Activated T-helper 1 cell treated with anti-CD3 and anti-CD28 coated beads, Interleukin-2, amount 50 U/mL, for 16 hours (primary cell): ENCODE data around the gene RANGAP1.
A peak's percentile ranks its signal among the peaks of the same experiment; 100 is the strongest.
"Not testable (repeated sequence)": the region's sequence is repeated elsewhere in the genome, so short reads cannot be mapped to it uniquely, and the experiment has no call there.

Source experiments
- DNase-seq, 2 donors: peaks; one replicate each; pipeline ENCODE4 v3.0.0-alpha.2; 2020; ENCODE audit warnings: low read depth in 1 of 2, low spot score in 1 of 2

Gene RANGAP1

GRCh38 chr22:41259756-41260155 is 26.2 kb downstream of the RANGAP1 start:
- DNase-seq = not testable (repeated sequence)

GRCh38 chr22:41257696-41258095 is 28.3 kb downstream of the RANGAP1 start:
- no peak for DNase-seq

GRCh38 chr22:41256254-41257253 is 29.4 kb downstream of the RANGAP1 start:
- no peak for DNase-seq

- no peak for DNase-seq
These were observed 31.8 kb downstream of the RANGAP1 start for GRCh38 chr22:41254230-41254629.

GRCh38 chr22:41252365-41252764 is 33.6 kb downstream of the RANGAP1 start:
- no peak for DNase-seq

GRCh38 chr22:41250127-41250526 is 35.9 kb downstream of the RANGAP1 start:
- DNase-seq = no peak

GRCh38 chr22:41249442-41249841 is 36.5 kb downstream of the RANGAP1 start:
- DNase-seq = no peak

GRCh38 chr22:41248758-41249157 is 37.2 kb downstream of the RANGAP1 start:
- DNase-seq = no peak

- DNase-seq = no peak
These were observed 37.7 kb downstream of the RANGAP1 start for GRCh38 chr22:41248314-41248713.

GRCh38 chr22:41247703-41248102 is 38.3 kb downstream of the RANGAP1 start:
- DNase-seq = no peak

GRCh38 chr22:41245917-41246499 is 40.0 kb downstream of the RANGAP1 start:
- no peak for DNase-seq

- no peak for DNase-seq
These were observed 42.6 kb downstream of the RANGAP1 start for GRCh38 chr22:41243361-41243760.

GRCh38 chr22:41242396-41243117 is 43.4 kb downstream of the RANGAP1 start:
- no peak for DNase-seq

GRCh38 chr22:41241133-41241676 is 44.8 kb downstream of the RANGAP1 start:
- DNase-seq = no peak

GRCh38 chr22:41240377-41241132 is 45.4 kb downstream of the RANGAP1 start, which contains the start of gene CHADL:
TSS of gene CHADL (minus strand) at chr22:41240931. CDS start at chr22:41240881, 50 bp downstream.
- DNase-seq = no peak

GRCh38 chr22:41239443-41240128 is 46.4 kb downstream of the RANGAP1 start:
- DNase-seq = no peak

- no peak for DNase-seq
These were observed 47.2 kb downstream of the RANGAP1 start for GRCh38 chr22:41238570-41239442.

GRCh38 chr22:41237707-41238569 is 48.0 kb downstream of the RANGAP1 start:
- peak; percentile 67 to 73 for DNase-seq
